ENCODE data around the gene KRT72. TPM values are rescaled to one million over a fixed set of nuclear protein-coding genes. Genes with fewer than 3 reads are reported as not detected.

The KRT72 gene
- total RNA-seq, result not detected in 2 replicates

GRCh38 chr12:52600941-52601481, at the start of gene KRT72:
Gene KRT72, minus strand, starts transcription at chr12:52601463. Its CDS starts 11 bp downstream, at chr12:52601452.

GRCh38 chr12:52618216-52618615, 17.0 kb upstream of the KRT72 start, which contains the start of gene KRT73:
Gene KRT73, minus strand, starts transcription at chr12:52618559. Its CDS starts 35 bp downstream, at chr12:52618524.

DNA sequence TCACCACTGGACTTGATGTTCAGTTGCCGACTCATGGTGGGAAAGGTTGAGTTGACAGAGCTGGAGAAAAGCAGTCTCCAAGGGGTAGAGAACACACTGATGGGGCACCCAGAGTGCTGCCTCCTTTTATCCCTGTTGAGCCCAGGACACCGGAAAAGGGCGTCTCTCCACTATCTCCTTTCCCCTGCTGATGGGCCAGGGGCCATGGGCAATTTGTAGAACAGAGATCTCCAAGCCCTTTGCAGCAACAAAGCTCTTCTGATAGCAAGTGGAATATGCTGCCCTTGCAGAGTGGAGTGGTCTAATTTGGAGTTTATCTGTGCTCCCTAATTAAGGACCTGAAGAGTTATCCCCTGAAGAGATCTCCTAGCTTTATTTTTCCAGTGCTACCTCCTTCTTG, 27.5 kb downstream of the KRT72 start, which contains the start of gene KRT74:
Gene KRT74, minus strand, starts transcription at position 101 of the 400 bp plus-strand sequence. Its CDS starts 66 bp downstream, at position 35.

DNA sequence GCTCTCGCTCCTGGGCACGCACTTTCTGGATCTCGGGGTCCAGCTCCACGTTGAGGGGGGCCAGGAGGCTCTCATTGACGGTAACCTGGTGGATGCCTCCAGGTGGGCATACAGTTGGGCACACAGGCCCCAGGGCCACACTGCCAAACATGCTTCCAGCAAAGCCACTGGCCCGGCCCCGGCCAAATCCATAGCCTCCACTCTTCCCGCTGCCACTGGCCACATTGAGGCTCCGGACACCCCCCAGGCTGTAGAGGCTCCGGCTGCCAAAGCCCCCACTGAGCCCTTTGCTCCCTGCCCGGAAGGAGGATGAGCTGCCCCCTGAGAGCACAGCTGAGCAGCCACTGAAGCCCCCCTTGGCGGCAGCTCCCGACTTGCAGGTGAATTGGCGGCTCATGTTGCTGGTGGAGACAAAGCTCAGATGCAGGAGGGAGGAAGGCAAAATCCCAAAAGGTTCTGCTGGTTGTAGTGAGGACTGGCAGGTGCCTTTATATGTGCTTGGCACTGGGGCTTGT, 48.5 kb downstream of the KRT72 start, which contains the start of gene KRT71:
Gene KRT71, minus strand, starts transcription at position 465 of the 515 bp plus-strand sequence. Its CDS starts 68 bp downstream, at position 397.

Other genes with a start within 250 kb of the KRT72 start
- not detected in 2 replicates for gene KRT85, start 234.0 kb downstream of the KRT72 start, total RNA-seq
- gene KRT84, start 215.8 kb downstream of the KRT72 start, total RNA-seq, result not detected in 2 replicates
- gene KRT82, start 195.1 kb downstream of the KRT72 start, total RNA-seq, result not detected in 2 replicates
- under 0.01 and 2.6 TPM in 2 replicates for gene KRT75, start 167.1 kb downstream of the KRT72 start, total RNA-seq
- gene KRT6B, start 149.3 kb downstream of the KRT72 start, total RNA-seq, result not detected in 2 replicates
- gene KRT6C, start 127.7 kb downstream of the KRT72 start, total RNA-seq, result not detected in 2 replicates
- 0.30 TPM in 1 of 2 replicates, not detected in the other for gene KRT6A, start 108.2 kb downstream of the KRT72 start, total RNA-seq
- gene KRT5, start 81.1 kb downstream of the KRT72 start, total RNA-seq, result under 0.01 and 0.91 TPM in 2 replicates
- not detected in 2 replicates for gene KRT71, start 48.3 kb downstream of the KRT72 start, total RNA-seq
- not detected in 2 replicates for gene KRT74, start 27.6 kb downstream of the KRT72 start, total RNA-seq
- not detected in 2 replicates for gene KRT73, start 17.1 kb upstream of the KRT72 start, total RNA-seq
- not detected in 2 replicates for gene KRT2, start 50.7 kb upstream of the KRT72 start, total RNA-seq
- gene KRT1, start 78.9 kb upstream of the KRT72 start, total RNA-seq, result not detected in 2 replicates
- gene KRT77, start 102.1 kb upstream of the KRT72 start, total RNA-seq, result not detected in 2 replicates
- gene KRT76, start 175.9 kb upstream of the KRT72 start, total RNA-seq, result not detected in 2 replicates
- not detected in 2 replicates for gene KRT3, start 194.7 kb upstream of the KRT72 start, total RNA-seq
- gene KRT4, start 212.7 kb upstream of the KRT72 start, total RNA-seq, result not detected in 2 replicates
- gene KRT79, start 232.8 kb upstream of the KRT72 start, total RNA-seq, result under 0.01 TPM in 1 of 2 replicates, not detected in the other
- gene KRT78, start 247.5 kb upstream of the KRT72 start, total RNA-seq, result not detected in 2 replicates